Epithelial cell of proximal tubule (primary cell): ENCODE measurements around the gene GIGYF2. TPM values are rescaled to one million over a fixed set of nuclear protein-coding genes. Genes with fewer than 3 reads are reported as not detected.
A peak's percentile ranks its signal among the peaks of the same experiment; 100 is the strongest.
"Not testable (repeated sequence)": the region's sequence is repeated elsewhere in the genome, so short reads cannot be mapped to it uniquely, and the experiment has no call there.

Source experiments
- DNase-seq: peaks from one replicate; pipeline ENCODE4 v3.0.0-alpha.2; 2011; ENCODE audit warnings: low read depth
- H3K4me3 ChIP-seq: 2 replicates; pipeline ENCODE4 v1.5.1; 2011; ENCODE audit warnings: low read depth, mild to moderate bottlenecking, low read length
- total RNA-seq: library from RNA; depleted of rRNA; stranded (reverse); fragments of >200 nt; gene quantifications from 2 replicates; pipeline ENCODE4 v1.2.3, GENCODE V29; 2015
- TF ChIP-seq, protein P1 (sequence below): conservative IDR thresholded peaks from 2 replicates; pipeline ENCODE4 v1.5.1; 2012; ENCODE audit warnings: low read depth, mild to moderate bottlenecking, low read length

Gene GIGYF2
- total RNA-seq, 1 donor from 2014 or later: 24.0 TPM

DNA sequence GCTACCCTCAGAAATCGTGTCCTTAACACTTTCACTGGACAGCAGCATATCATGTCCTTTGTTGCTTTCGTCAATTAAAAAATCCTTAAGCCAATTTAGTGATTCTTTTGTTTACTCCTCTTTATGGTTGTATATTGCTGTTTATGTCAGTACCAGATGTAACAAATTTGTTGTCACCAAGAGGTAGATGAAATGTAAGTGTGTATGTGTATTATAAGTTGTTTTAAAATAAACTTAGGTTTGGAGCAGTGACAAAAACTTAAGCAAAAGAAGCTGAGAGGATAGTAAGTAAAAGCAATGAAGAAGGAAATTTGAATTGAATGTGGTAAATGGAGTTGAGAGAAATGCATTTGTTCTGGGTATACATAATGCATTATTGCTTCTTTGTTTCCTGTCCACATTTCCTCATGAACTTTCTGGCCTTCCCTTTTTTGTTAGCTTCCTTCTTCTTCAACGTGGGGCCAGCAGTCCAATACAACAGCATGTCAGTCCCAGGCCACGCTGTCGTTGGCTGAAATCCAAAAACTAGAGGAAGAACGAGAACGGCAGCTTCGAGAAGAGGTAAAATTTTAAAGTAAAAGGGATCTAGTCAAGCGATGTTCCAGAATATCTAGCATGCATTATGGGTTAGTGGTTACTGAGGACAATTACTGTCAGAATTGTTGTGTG is 142.4 kb downstream of the GIGYF2 start:
- TF ChIP-seq, protein P1, sequence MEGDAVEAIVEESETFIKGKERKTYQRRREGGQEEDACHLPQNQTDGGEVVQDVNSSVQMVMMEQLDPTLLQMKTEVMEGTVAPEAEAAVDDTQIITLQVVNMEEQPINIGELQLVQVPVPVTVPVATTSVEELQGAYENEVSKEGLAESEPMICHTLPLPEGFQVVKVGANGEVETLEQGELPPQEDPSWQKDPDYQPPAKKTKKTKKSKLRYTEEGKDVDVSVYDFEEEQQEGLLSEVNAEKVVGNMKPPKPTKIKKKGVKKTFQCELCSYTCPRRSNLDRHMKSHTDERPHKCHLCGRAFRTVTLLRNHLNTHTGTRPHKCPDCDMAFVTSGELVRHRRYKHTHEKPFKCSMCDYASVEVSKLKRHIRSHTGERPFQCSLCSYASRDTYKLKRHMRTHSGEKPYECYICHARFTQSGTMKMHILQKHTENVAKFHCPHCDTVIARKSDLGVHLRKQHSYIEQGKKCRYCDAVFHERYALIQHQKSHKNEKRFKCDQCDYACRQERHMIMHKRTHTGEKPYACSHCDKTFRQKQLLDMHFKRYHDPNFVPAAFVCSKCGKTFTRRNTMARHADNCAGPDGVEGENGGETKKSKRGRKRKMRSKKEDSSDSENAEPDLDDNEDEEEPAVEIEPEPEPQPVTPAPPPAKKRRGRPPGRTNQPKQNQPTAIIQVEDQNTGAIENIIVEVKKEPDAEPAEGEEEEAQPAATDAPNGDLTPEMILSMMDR: no peak
- H3K4me3 ChIP-seq: no peak overlapping the region
- DNase-seq: no peak

DNA sequence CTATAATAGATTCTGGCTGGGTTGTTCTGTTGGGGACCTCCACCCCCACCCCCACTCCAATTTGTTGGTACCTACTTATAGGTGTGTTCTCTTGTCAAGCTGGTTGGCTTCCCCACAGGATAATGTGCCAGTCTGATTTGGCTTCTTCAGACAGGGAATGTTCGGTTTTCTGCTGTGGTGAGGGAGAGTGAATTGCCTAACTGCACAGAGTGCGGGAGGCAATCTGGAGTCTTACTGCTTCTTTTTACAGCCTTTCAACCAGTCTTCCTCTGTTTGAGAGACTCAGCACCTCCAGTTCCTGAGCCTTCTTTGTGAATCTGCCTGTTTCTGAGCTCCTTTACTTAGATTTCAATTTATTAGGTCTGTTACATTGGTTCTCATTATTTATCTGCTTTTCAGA is 145.6 kb downstream of the GIGYF2 start:
- DNase-seq: no peak
- TF ChIP-seq, protein P1: no peak
- no peak overlapping the region for H3K4me3 ChIP-seq

DNA sequence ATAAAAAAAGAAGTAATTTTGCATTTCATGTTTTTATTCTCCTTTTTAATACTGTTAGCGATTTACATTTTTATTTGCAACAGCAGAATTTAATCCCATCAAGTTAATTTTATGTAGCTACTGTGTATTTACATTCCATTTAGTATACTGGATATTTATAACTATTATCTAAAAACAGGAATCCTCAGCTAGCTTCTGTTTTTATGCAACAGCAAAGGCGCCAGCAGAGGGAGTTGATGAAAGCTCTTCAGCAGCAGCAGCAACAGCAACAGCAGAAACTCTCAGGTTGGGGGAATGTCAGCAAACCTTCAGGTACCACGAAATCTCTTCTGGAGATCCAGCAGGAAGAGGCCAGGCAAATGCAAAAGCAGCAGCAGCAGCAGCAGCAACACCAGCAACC is 146.7 kb downstream of the GIGYF2 start:
- no peak overlapping the region for H3K4me3 ChIP-seq
- TF ChIP-seq, protein P1: peak; percentile 33
- no peak for DNase-seq

DNA sequence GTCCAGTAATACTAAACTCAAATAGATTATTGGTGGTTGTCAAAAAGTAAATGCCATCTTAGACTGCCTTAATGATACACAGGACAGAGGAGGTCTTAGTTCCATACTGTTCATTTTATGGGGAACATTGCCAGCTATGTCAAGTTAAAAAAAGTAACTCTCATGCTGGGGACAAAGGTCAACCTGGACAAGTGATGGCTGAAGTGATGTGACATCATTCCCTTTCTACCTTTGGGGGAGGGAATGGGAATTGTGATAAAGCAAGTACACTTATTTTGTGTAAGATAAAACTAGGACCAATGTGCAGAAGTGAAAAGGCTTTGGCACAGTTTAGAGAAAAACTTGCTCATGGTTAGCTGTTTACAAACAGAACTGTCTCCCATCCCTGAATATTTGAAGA is 148.9 kb downstream of the GIGYF2 start:
- TF ChIP-seq, protein P1: no peak
- DNase-seq: no peak
- H3K4me3 ChIP-seq: no peak overlapping the region

DNA sequence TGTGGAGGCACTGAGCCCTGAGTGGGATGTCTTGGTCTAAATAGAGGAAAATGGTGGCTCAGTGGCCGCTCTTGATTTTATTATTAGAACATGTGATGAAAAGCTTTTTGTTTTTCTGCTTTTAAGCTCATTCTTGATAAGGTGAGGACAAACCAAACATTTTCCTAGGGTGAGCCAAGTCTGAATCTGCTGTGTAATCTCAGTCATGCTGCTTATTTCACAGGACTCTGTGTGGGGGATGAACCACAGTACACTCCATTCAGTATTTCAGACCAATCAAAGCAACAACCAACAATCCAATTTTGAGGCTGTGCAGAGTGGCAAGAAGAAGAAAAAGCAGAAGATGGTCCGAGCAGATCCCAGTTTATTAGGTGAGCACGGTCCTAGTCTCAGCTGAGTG is 152.9 kb downstream of the GIGYF2 start:
- no peak overlapping the region for H3K4me3 ChIP-seq
- TF ChIP-seq, protein P1: no peak
- DNase-seq: no peak

DNA sequence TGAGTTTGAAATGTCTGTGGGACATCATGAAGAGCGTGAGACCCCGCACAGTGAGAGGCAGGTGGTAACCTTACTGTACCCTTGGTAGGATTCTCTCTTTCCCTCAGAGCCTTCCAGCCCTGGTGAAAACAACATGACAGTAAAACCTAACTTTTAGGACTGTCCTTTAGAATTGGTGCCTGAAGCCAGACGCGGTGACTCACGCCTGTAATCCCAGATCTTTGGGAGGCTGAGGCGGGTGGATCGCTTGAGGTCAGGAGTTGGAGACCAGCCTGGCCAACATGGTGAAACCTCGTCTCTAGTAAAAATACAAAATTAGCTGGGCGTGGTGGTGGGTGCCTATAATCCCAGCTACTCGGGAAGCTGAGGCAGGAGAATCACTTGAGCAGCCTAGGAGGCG is 154.9 kb downstream of the GIGYF2 start:
- H3K4me3 ChIP-seq, DNase-seq: not testable (repeated sequence)

GRCh38 chr2:232852676-232853075 is 155.5 kb downstream of the GIGYF2 start:
- no peak overlapping the region for H3K4me3 ChIP-seq
- TF ChIP-seq, protein P1: no peak
- no peak for DNase-seq
